ENCODE data around the gene TENT4B. TPM values are rescaled to one million over a fixed set of nuclear protein-coding genes. Genes with fewer than 3 reads are reported as not detected.

TENT4B gene
- total RNA-seq, 1 experiment from 2014 or later, result 14.5 TPM

DNA sequence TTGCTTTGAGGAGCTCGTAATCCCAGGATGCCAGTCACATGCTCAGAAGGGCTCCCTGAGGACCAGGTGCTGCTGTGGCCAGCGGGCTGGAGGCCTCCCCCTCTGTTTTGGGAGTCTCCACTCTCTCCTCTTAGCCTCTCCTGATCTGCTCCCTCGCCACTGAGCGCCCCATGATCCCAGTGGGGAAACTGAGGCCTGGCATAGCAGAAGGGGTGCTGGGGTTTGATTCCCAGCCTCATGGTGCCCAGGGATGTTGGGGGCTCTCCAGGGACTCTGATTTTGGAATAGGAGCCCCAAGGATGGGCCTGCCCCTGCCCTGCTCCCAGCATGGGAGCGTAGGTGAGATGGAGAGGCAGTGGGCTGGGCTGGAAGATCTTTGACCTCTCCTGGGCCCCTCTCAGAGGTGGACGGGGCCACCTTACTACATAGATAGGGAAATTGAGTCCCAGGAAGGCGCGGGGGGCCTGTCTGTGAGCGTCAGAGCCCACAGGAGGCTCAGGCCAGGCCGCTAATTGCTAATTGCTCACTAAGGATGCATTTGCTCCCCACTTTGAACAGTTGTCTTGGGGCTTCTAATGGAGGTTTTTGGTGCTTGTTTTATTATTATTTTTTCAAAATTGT, 112.7 kb downstream of the TENT4B start:
- DNase-seq (ENCODE audit: low read depth in 1 of 2, low spot score in 2 of 2), result no peak
- Histone ChIP-seq H3K4me1 (replicated peaks) (peaks cover 51% of the 10 kb centered on the region), H3K27me3 (replicated peaks) (no peaks in the 10 kb centered on the region), H3K9me3 (replicated peaks) (no peaks in the 10 kb centered on the region), H3K36me3 (peaks cover 26% of the 10 kb centered on the region), H3K27ac (peak overlapping the region; percentile 89), H3K4me3 (peak overlapping the region; percentile 40; the same call in 1 of the 2 replicates)

DNA sequence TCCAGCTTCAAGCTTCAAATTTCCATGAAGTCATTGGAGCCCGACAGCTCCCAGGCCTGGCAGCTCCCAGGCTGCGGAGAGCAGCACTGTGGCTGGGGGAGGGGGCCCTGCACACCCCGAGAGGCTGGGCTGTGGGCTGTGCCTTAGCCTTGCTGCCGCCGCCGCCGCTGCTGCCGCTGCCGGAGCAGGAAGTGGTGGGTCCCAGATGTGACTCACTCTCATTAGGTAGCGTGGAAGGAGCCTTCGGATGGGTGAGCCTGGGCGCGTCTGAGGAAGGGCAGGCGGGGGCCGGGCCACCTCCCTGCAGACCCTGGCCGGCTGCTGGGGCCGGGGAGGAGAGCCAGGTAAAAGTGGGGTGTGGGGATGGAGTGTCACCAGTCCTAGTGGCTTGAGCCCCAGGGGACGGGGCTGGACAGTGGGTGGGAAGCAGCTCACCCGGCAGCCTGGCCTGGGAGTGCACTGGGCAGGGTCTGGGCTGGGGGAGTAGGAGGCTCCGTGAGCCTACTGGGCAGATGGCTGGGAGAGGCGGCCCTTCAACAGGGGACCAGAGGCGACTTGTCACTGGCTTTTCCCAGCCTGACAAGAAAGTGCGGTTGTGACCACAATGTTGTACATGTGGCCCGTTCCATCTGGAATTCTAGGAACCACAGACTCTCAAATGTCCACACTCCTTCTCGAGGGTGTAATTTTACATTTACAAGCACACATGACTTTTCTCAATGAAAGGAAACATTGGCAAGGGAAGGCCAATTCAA, 113.4 kb downstream of the TENT4B start, which contains the start of gene ADCY7:
Gene ADCY7 (plus strand): TSS at position 215 of the 755 bp plus-strand sequence. CDS start 21,629 bp downstream, outside the sequence.
- Histone ChIP-seq H3K4me1 (replicated peaks) (peaks cover 51% of the 10 kb centered on the region), H3K27ac (peak within 1 kb of the TSS; percentile 89), H3K4me3 (peak within 1 kb of the TSS; percentile 40), H3K27me3 (replicated peaks) (no peaks in the 10 kb centered on the region), H3K9me3 (replicated peaks) (no peaks in the 10 kb centered on the region), H3K36me3 (peaks cover 28% of the 10 kb centered on the region)
- peak; percentile 84 to 97 for DNase-seq (ENCODE audit: low read depth in 1 of 2, low spot score in 2 of 2)

DNA sequence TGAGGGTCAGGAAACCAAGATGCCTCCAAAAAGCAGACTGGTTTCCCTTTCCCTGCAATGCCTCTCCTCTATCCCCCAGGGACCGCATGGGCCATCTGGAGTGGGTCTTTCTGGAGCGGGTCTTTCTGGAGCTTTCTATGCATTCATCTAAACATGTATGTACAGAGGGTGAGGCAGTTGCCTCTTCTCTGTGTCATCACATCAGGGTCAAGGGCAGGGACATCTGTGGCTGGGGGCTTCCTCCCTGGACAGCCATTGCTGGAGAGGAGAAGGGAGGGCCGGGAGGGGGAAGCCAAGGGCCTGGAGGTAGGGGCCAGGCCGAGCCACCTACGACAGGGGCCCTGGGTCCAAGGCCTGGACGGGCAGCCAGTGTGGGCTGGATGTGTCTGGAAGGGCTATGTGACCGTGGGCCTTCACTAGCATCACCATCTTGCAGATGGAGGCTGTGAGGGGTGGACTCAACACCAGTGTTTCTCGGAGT, 114.1 kb downstream of the TENT4B start:
- peak overlapping the region; percentile 40 for H3K4me3 ChIP-seq
- H3K36me3 ChIP-seq, result peaks cover 34% of the 10 kb centered on the region
- peaks cover 51% of the 10 kb centered on the region for H3K4me1 ChIP-seq (replicated peaks)
- no peaks in the 10 kb centered on the region for H3K9me3 ChIP-seq (replicated peaks)
- DNase-seq (ENCODE audit: low read depth in 1 of 2, low spot score in 2 of 2), result no peak
- H3K27ac ChIP-seq, result peak overlapping the region; percentile 89
- H3K27me3 ChIP-seq (replicated peaks), result no peaks in the 10 kb centered on the region

DNA sequence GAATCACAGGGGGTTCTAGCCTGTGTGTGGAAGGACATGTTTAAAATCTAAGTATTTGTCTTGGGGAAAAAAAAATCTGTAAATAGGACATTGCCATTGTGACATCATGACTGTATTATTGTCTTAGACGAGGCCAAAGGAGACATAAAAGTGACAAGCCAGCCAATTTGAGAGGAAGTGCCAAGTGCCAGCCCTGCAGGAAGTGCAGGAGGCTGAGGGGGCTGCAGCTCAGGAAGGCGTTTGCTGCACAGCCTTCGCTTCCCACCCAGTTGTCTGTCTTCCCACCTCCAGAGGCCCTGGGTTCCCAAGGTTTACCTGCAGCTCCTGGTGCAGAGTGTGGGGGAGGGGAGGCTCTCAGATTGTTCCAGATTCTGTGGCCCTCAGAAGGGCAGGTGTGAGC, 114.5 kb downstream of the TENT4B start:
- H3K27ac ChIP-seq, result peak overlapping the region; percentile 89

DNA sequence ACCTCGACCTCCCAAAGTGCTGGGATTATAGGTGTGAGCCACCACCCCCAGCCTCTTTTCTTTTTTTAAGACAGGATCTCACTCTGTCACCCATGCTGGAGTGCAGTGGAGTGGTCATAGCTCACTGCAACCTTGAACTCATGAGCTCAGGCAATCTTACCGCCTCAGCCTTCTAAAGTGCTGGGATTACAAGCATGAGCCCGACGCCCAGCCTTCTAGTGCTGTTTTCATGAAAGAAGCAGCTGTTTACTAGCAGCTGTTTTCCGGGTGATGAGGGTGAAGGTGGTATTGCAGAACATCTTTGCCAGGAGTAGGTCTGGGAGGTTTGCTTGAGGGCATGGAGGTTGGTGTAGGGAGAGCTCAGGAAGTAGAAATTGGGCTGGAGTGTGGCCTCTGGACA, 115.2 kb downstream of the TENT4B start:
- Histone ChIP-seq H3K27me3 (replicated peaks) (no peaks in the 10 kb centered on the region), H3K27ac (no peak overlapping the region), H3K4me1 (replicated peaks) (peaks cover 44% of the 10 kb centered on the region), H3K4me3 (no peak overlapping the region), H3K9me3 (replicated peaks) (no peaks in the 10 kb centered on the region), H3K36me3 (peaks cover 46% of the 10 kb centered on the region)
- DNase-seq (ENCODE audit: low read depth in 1 of 2, low spot score in 2 of 2), result no peak

More for the DNA sequence above, 114.5 kb downstream of the TENT4B start:
- H3K9me3 ChIP-seq (replicated peaks), result no peaks in the 10 kb centered on the region
- H3K4me1 ChIP-seq (replicated peaks), result peaks cover 50% of the 10 kb centered on the region
- H3K4me3 ChIP-seq, result no peak overlapping the region
- DNase-seq (ENCODE audit: low read depth in 1 of 2, low spot score in 2 of 2), result no peak
- no peaks in the 10 kb centered on the region for H3K27me3 ChIP-seq (replicated peaks)
- H3K36me3 ChIP-seq, result peaks cover 39% of the 10 kb centered on the region

DNA sequence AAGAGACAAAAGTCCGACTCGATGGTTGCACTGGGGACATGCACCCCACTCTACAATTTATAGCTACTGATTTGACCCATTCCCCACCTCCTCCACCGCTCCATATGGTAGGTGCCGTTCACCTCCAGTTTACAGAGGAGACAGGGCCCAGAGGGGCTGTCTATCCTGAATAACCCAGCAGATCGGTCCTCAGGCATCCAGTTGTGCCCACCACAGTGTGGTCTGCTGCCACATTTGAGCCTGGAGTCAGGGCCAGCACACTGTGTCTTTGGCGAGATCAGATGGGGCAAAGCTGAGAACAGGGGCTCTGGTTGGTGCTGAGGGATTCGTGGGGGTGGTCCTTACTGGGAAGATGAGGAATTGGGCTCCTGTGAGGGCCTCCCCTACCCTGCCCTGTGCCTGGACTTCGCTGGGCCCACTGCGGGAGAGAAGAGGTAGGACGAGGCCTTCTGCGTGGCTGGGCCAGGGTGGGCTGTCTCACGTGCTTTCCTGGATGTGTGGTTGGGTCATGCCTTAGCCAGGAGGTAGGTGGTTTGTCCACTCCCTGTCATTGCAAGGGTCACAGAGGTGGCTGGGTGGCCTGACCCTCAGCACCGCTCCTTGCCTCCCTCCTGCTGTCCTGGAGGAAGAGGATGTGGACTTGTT, 116.1 kb downstream of the TENT4B start:
- Histone ChIP-seq H3K4me3 (no peak overlapping the region), H3K4me1 (replicated peaks) (peaks cover 37% of the 10 kb centered on the region), H3K9me3 (replicated peaks) (no peaks in the 10 kb centered on the region), H3K27ac (no peak overlapping the region), H3K27me3 (replicated peaks) (no peaks in the 10 kb centered on the region), H3K36me3 (peaks cover 49% of the 10 kb centered on the region)
- no peak for DNase-seq (ENCODE audit: low read depth in 1 of 2, low spot score in 2 of 2)

DNA sequence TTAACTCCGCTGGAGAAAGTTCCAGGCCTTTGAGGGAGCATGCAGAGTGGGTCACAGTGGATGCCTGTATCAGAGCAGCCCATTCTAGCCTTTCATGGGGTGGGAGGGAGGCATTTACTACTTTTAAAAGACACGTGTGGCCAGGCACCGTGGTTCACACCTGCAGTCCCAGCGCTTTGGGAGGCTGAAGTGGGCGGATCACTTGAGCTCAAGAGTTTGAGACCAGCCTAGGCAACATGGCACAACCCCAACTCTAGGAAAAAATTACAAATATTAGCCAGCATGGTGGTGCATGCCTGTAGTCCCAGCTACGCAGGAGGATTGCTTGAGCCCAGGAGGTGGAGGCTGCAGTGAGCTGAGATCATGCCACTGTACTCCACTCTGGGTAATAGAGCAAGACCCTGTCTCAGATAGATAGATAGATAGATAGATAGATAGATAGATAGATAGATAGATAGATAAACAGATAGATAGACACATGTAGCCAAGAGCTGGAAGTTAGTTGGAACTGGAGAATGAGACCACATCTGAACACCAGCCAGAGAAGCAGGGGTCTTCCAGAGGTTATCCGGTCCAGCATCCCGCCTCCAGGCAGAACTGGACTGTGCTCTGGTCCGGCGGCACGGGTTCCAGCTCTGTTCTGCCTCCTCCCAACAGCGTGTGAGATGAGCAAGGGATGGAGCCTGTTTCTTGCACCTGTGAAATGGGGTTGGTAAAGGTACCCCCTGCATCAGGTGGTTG, 116.8 kb downstream of the TENT4B start:
- no peaks in the 10 kb centered on the region for H3K9me3 ChIP-seq (replicated peaks)
- H3K27ac ChIP-seq, result no peak overlapping the region
- no peaks in the 10 kb centered on the region for H3K27me3 ChIP-seq (replicated peaks)
- no peak overlapping the region for H3K4me3 ChIP-seq
- H3K4me1 ChIP-seq (replicated peaks), result peaks cover 29% of the 10 kb centered on the region
- DNase-seq (ENCODE audit: low read depth in 1 of 2, low spot score in 2 of 2), result no peak
- H3K36me3 ChIP-seq, result peaks cover 50% of the 10 kb centered on the region

DNA sequence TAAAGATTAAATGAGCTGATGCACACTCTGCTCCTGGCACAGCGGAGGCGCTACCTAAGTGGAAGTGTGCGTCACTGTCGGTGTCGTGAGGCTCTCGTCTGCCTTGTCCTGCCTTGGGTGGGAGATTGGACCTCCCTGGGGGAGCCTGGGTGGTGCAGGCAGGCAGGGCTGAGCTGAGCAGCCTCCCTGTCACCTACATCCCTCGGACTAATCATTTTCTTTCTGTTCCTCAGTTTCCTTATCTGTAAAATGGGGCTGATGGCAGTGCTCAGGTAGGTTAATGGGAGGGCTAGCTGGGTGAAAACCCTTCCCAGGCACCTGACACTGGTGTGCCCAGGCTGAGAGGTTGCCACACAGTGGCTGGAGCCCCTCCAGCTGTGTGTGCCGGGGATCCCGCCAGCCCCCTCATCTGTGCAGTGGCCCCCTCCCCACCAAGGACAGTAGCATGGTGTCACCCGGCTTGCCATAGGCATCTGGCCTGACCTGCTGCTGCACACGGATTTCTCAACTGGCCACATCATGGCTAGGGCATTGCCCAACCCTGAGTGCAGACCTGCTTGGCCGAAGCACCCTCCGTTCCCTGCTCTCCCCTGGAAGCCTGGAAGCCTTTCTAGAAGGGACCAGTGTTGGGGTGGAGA, 117.5 kb downstream of the TENT4B start:
- no peak overlapping the region for H3K4me3 ChIP-seq
- H3K27ac ChIP-seq, result no peak overlapping the region
- no peaks in the 10 kb centered on the region for H3K27me3 ChIP-seq (replicated peaks)
- DNase-seq (ENCODE audit: low read depth in 1 of 2, low spot score in 2 of 2), result no peak
- peaks cover 51% of the 10 kb centered on the region for H3K36me3 ChIP-seq
- H3K4me1 ChIP-seq (replicated peaks), result peaks cover 22% of the 10 kb centered on the region
- no peaks in the 10 kb centered on the region for H3K9me3 ChIP-seq (replicated peaks)

DNA sequence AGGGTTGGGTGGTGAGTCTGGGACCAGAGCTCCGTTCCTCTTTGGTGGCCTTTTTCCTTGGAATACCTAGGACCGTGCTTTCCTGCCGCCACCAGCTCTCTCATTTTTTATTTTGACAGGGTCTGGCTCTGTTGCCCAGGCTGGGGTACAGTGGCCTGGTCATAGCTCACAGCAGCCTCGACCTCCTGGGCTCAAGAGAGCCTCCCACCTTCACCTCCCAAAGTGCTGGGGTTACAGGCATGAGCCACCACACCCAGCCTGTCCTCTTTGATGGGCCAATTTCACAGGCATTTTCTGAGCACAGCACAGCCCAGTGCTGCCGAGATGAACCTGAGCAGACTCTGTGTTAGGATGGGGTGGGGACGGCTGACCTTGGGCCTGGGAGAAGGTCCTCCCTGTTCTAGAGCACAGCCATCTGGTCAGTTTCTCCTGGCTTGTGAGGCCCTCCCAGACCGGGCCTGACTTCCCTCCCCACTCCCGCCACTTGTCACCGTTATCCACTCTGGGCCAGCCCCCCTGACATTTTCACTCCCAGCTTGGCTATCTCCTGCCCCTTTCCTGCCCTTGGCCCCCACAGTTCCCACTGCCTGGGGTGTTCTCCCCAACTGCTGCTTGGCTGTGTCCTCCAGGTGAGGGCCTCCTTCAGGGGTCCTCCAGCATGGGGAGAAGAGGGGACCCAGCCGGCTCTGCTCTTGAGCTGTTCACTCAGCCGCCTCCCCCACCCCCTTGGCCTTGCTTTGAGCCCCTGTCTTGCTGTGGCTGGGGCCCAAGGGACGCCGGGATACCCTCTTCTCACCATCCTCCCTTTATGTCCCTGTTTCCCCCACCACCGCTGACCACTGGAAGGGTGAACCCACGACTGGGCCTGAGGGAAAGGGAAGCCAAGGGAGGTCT, 118.3 kb downstream of the TENT4B start:
- peaks cover 15% of the 10 kb centered on the region for H3K4me1 ChIP-seq (replicated peaks)
- no peak for DNase-seq (ENCODE audit: low read depth in 1 of 2, low spot score in 2 of 2)
- no peak overlapping the region for H3K4me3 ChIP-seq
- H3K36me3 ChIP-seq, result peaks cover 56% of the 10 kb centered on the region
- H3K27me3 ChIP-seq (replicated peaks), result no peaks in the 10 kb centered on the region
- H3K9me3 ChIP-seq (replicated peaks), result no peaks in the 10 kb centered on the region
- H3K27ac ChIP-seq, result no peak overlapping the region

DNA sequence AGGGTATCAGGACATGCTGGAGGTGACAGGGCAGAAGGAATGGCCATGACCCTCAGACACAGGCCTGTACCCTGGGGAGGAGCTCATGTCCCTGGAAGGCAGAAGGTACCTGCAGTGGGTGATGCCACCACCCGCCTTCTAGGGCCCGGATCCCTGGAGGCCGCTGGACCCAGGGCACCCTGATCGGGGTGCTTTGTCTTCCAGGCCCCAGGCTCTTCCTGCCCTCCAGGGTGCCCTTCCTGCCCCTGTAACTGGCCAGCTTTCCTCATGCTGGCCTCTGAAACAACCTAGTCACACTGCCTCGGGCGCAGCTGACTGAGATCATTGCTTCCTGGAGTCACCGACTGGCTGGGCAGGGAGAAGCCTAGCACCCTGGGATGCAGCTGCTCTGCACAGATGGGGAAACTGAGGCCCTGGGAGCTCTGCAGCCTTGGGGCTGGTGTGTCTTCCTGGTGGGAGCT, 119.0 kb downstream of the TENT4B start:
- Histone ChIP-seq H3K36me3 (peaks cover 60% of the 10 kb centered on the region), H3K4me1 (replicated peaks) (peaks cover 7% of the 10 kb centered on the region), H3K4me3 (no peak overlapping the region), H3K27me3 (replicated peaks) (no peaks in the 10 kb centered on the region), H3K9me3 (replicated peaks) (no peaks in the 10 kb centered on the region), H3K27ac (no peak overlapping the region)
- DNase-seq (ENCODE audit: low read depth in 1 of 2, low spot score in 2 of 2), result no peak

DNA sequence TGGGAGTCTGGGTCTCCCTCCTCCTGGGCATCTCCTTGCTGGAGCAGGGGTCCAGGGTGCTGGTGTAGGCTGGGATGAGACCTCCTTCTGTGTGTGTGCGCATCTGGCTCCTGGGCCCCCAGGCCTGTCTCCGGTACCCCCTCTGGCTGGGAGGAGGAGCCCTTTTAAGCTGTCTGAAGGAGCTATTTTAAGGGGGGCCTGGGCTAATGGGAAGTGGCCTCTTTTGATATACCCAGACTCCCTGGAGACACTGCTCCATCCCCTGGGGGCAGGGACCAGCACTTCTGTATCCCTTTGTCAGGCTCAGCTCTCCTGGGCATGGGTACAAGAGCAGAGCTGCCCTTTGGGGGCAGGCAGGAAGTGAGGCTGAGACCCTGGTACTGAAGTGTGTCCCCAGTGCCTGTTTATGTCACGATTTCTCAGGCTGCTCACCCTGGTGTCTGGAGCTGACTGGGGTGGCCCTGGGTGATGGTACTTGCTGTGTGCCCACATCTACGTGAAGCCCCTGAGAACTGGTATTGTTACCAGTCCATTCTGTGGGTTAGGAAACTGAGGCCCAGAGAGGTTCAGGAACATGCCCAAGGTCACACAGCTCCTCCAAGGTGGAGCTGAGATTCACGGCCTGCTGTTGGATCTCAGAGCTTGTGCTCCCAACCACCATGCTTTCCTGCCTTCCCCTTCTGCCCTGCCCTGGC, 119.7 kb downstream of the TENT4B start:
- peaks cover 62% of the 10 kb centered on the region for H3K36me3 ChIP-seq
- H3K27ac ChIP-seq, result no peak overlapping the region
- peaks cover under 1% of the 10 kb centered on the region for H3K4me1 ChIP-seq (replicated peaks)
- H3K4me3 ChIP-seq, result no peak overlapping the region
- no peaks in the 10 kb centered on the region for H3K9me3 ChIP-seq (replicated peaks)
- no peak for DNase-seq (ENCODE audit: low read depth in 1 of 2, low spot score in 2 of 2)
- no peaks in the 10 kb centered on the region for H3K27me3 ChIP-seq (replicated peaks)

DNA sequence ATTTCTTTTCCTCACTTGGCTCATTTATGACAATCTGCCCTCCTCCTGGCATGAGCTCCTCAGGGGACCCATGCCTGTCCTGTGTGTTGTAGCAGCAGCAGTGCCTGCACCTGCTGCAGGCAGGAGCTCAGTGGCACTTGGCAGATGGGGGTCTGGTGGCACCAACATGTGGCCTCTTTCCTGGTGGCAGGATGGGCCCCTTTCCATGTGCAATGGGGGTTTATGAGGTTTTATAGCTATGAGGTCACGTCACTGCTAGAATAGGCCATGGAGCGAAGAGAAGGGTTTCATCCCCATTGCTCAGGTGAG, 120.2 kb downstream of the TENT4B start:
- Histone ChIP-seq H3K4me1 (replicated peaks) (no peaks in the 10 kb centered on the region), H3K4me3 (no peak overlapping the region), H3K36me3 (peaks cover 63% of the 10 kb centered on the region), H3K27me3 (replicated peaks) (no peaks in the 10 kb centered on the region), H3K27ac (no peak overlapping the region), H3K9me3 (replicated peaks) (no peaks in the 10 kb centered on the region)
- no peak for DNase-seq (ENCODE audit: low read depth in 1 of 2, low spot score in 2 of 2)

Data from SJSA1 (cell line).